Smooth muscle cell of the pulmonary artery (primary cell): ENCODE measurements around the gene ZNF416. TPM values are rescaled to one million over a fixed set of nuclear protein-coding genes. Genes with fewer than 3 reads are reported as not detected.

ENCODE experiments used
- total RNA-seq: library from RNA; depleted of rRNA; stranded (reverse); fragments of >200 nt; gene quantifications from 2 replicates; pipeline ENCODE4 v1.2.3, GENCODE V29; 2014

The ZNF416 gene
- 5.4 and 5.5 TPM in 2 replicates for total RNA-seq

DNA sequence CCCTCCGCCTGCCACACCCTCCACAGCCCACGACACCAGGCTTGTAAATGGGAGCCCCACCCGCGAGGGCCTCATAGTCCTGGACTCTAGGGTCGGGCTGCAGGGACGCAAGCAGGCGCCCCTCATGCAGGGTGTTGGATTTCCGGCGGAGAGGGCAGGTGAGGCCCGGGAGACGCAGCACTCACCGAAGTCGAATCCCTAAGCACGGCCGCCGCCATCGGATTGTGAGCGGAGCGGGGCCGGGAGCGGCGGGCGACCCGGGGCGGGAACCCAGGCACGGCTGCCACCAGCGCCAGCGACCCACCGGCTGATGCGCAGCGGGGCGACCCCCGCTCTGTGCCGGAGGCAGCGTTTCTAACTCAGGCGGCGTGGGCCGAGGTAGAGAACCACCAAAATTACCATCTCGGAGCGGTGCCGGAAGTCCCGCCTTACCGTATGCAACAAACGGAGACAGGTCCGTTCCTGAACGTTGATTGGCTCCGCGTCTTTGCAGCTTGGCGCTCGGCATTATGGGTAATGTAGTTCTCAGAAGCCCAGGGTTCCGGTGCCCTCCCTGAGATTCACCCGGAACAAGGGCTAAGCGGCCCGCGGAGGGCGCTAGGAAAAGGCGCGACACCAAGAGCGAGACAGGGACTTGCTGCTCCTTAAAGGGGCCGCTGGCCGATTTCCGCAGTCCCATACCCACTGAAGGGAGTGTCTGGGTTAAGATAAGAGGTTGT is at the start of gene ZNF416:
Gene ZNF416, minus strand, starts transcription at position 425 of the 719 bp plus-strand sequence. Its CDS starts 207 bp downstream, at position 218.

DNA sequence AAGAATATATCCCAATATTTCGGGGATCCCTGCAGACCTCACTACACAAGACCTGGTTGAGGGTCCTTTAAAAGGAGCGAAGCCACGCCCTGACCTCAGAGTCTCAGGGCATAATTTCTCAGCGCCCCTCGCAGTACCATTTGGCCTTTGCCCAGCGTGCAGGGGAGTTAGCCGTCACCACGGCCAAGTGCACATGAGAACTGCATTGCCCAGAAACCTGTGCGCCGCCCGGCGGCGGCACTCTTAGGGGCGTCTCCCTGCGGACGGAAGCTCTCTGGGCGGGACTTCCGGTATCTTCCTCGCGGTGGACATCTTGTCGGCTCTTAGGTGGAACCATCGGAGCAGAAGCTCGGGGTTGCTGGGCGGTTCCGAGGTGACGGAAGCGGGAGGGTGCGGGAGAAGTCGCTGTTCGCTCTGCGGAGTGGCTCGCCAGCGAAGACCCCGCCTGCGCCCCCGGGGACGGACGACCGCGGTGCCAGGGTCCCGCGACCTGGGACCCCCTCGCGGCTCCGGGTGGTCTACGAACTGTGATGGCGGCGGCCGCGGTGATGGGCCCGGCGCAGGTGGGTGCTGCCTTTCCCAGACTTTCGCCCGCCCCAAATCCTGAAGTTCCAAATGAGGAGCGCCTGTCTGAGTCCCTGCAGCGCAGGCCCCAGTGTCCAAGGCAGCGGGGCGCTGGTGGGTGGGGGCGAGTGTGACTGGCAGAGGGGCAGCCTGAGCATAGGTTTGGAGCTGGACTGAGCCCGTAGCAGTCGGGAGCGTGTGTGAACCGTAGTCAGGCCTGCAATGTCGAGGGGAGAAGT is 35.4 kb upstream of the ZNF416 start, which contains the start of gene ZNF134:
Gene ZNF134, plus strand, starts transcription at position 302 of the 803 bp plus-strand sequence. CDS start 5,227 bp downstream, outside the sequence.

DNA sequence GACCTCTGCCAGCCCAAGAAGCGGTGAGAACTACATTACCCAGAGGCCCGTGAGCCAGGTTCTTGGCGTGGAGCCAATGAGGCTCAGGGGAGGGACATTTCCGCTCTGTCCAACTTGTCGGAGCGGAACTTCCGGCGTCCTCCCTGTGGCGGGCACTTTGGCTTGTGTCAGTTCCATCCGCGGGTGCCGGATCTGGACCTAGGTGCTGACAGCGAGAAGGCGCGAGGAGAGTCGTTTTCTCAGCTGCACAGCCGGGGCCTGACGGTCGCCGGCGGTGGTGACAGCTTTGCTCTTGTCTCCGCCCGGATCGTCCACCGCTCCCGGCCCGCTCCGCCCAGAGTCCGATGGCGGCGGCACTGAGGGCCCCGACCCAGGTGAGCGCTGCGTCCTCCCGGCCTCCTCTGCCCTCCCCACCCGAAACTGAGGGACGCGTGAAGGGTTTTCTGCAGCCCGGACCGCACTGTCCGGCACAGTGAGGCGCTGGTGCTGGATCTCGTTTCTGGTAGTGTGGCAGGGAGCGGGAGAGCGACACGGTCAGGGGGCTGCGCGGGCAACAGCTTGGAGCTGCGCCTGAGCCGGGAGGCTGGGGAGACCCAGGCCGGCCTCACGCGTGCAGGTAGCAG is 21.2 kb upstream of the ZNF416 start, which contains the start of gene ZNF530:
Gene ZNF530, plus strand, starts transcription at position 125 of the 623 bp plus-strand sequence. CDS start 4,461 bp downstream, outside the sequence.

DNA sequence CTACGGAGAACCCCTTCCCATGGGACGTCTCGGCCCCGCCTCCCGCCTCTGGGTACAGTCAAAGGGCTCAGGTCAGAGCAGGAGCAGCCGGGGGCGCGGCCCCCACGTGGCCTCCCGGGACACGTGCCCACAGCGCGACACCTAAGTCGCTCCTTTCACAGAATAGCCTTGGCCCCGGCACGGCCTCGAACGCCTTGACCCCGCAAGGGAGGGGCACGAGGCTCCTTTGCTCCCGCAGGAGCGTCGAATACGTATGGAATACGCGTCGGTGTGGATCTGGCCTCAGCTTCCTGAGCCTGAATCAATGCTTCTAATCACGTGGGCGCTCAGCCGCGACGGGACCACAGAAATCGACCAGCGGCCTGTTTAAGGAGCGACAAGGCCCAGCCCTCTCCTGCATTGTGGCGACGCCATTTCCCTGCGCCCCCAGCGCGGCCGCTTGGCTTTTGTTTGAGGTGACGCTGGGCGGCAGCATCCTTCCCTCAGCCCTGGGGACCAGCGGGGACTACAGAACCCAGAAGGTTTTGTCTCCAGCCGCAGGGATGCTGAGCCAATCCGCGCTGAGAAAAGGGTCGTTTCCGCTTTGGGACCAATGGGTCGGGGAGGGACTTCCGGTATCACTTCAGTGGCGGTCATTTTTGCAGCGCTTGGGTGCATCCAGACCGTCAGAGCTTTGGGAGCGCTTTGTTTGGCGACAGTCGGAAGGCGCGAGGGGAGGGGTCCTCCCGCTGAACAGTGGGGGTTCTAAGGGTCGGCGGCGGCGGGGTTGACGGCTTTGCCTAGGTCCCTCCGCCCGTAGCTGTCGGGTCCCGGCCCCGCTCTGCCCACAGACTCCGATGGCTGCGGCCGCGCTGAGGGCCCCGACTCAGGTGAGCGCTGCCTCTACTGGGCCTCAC is 5.1 kb upstream of the ZNF416 start, which contains the start of gene ZIK1:
Gene ZIK1, plus strand, starts transcription at position 625 of the 896 bp plus-strand sequence. Its CDS starts 212 bp downstream, at position 837.

DNA sequence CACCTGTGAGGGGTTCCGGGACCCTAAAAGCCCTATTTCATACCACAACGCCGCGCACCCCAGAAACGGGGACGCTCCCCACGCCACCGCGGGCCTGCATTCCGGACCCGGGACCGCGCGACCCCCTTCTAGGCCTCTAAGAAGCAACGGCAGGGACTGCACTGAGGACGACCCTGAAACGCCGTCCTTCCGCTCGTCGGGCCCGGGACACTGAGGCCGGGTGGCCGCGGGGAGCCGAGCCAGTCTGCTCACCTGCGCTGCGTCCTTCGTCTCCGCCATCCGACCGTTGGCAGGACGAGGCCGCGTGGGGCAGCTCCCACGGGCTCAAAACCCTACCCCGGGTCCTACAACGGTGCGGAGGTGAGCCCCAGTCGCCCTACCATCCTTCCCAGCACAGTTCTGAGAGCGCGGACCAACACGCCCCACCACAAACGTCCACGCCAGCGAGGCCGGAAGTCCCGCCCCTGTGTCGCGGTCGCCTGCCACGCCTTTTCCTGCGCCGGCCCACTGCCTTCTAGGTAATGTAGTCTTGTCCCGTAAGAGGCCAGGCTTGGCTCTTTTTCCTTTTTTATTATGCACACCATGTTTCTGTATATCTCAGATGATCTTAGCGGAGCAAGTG is 19.2 kb downstream of the ZNF416 start, which contains the start of gene ZNF550:
Gene ZNF550, minus strand, starts transcription at position 460 of the 622 bp plus-strand sequence. Its CDS starts 181 bp downstream, at position 279.

DNA sequence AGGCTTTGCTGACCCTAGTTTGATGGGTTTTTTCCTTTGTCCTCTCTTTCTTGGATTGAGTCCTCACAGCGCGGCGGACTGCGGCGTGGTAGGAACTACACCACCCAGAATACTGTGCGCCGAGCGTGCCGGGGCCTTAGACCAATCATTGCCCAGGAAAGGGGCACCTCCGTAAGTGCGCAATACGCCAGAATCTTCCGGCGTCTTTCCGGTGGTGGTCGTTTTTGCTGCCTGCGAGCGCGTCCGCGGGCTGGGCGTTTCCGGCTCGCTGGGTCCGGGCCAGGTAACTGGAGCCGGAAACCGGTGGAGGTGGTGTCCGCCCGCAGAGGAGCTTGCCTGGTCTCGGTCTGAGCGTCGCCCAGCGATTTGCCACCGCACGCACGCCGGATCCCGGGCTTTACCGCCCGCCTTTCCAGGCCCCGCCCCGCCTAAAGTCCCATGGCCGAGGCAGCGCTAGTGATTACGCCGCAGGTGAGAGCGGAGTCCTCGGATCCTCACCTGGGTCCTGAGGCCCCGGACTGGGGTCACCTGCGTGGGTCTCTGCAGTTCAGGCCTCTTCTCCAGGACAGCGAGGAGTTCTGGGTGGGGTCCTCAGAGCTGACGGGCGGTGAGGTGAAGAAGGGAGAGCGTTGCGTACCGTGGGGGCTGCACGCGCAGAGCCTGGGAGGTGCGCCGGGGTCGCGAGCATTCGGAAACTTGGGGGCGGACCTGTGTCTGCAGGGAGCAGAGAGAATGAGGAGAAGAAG is 51.4 kb downstream of the ZNF416 start, which contains the start of gene ZNF549:
Gene ZNF549, plus strand, starts transcription at position 221 of the 746 bp plus-strand sequence. Its CDS starts 218 bp downstream, at position 439.

Other genes starting within 250 kb of the ZNF416 start
- gene ZNF304, start 227.6 kb downstream of the ZNF416 start, total RNA-seq = 9.5 and 10.9 TPM in 2 replicates
- 6.6 and 7.5 TPM in 2 replicates for gene TRAPPC2B, start 215.4 kb downstream of the ZNF416 start, total RNA-seq
- 3.7 and 3.8 TPM in 2 replicates for gene ZNF547, start 215.4 kb downstream of the ZNF416 start, total RNA-seq
- 18.8 and 21.2 TPM in 2 replicates for gene ZNF548, start 189.1 kb downstream of the ZNF416 start, total RNA-seq
- 13.8 and 14.2 TPM in 2 replicates for gene ZNF17, start 167.8 kb downstream of the ZNF416 start, total RNA-seq
- gene ZNF749, start 143.6 kb downstream of the ZNF416 start, total RNA-seq = 10.0 and 15.4 TPM in 2 replicates
- gene VN1R1, start 121.8 kb downstream of the ZNF416 start, total RNA-seq = 0.72 and 0.76 TPM in 2 replicates
- gene ZNF772, start 101.3 kb downstream of the ZNF416 start, total RNA-seq = 17.5 and 19.9 TPM in 2 replicates
- gene ZNF419, start 91.2 kb downstream of the ZNF416 start, total RNA-seq = 13.8 and 13.9 TPM in 2 replicates
- gene ZNF773, start 79.0 kb downstream of the ZNF416 start, total RNA-seq = 13.7 and 22.1 TPM in 2 replicates
- 6.5 and 7.2 TPM in 2 replicates for gene ZNF549, start 51.6 kb downstream of the ZNF416 start, total RNA-seq
- 9.1 and 13.0 TPM in 2 replicates for gene ZNF550, start 19.0 kb downstream of the ZNF416 start, total RNA-seq
- gene ZIK1, start 5.2 kb upstream of the ZNF416 start, total RNA-seq = 5.2 and 6.8 TPM in 2 replicates
- gene ZNF530, start 21.0 kb upstream of the ZNF416 start, total RNA-seq = 2.1 and 2.3 TPM in 2 replicates
- 20.7 and 21.9 TPM in 2 replicates for gene ZNF134, start 35.3 kb upstream of the ZNF416 start, total RNA-seq
- 10.8 and 11.0 TPM in 2 replicates for gene ZNF211, start 54.3 kb upstream of the ZNF416 start, total RNA-seq
- gene ZSCAN4, start 90.0 kb upstream of the ZNF416 start, total RNA-seq = 0.07 TPM in 1 of 2 replicates, not detected in the other
- gene ZNF551, start 103.1 kb upstream of the ZNF416 start, total RNA-seq = 5.3 and 5.7 TPM in 2 replicates
- 7.0 and 8.1 TPM in 2 replicates for gene ZNF154, start 130.3 kb upstream of the ZNF416 start, total RNA-seq
- 9.5 and 11.7 TPM in 2 replicates for gene ZNF671, start 148.7 kb upstream of the ZNF416 start, total RNA-seq
- 13.2 and 14.1 TPM in 2 replicates for gene ZNF776, start 167.9 kb upstream of the ZNF416 start, total RNA-seq
- gene ZNF586, start 190.8 kb upstream of the ZNF416 start, total RNA-seq = 13.7 and 15.0 TPM in 2 replicates
- gene ZNF552, start 236.0 kb upstream of the ZNF416 start, total RNA-seq = 4.3 and 4.4 TPM in 2 replicates